GM06990 (cell line): ENCODE results near the gene TRIM14.

Experiments
- DNase-seq: peaks from one replicate; pipeline ENCODE4 v3.0.0-alpha.2; 2011; ENCODE audit not compliant: insufficient read length; ENCODE audit errors: extremely low read depth
- H3K27me3 ChIP-seq: replicated peaks from 2 replicates; pipeline ENCODE4 v1.6.0; 2011; ENCODE audit warnings: low read length; ENCODE audit not compliant: control insufficient read depth, insufficient read depth
- H3K36me3 ChIP-seq: 2 replicates; pipeline ENCODE4 v1.5.1; 2011; ENCODE audit warnings: low read length; ENCODE audit not compliant: control insufficient read depth, insufficient read depth
- H3K4me3 ChIP-seq: replicated peaks from 2 replicates; pipeline ENCODE4 v1.5.1; 2011; ENCODE audit warnings: low read depth, mild to moderate bottlenecking, control low read depth, low read length
- TF ChIP-seq, protein P1 (sequence below): IDR thresholded peaks from 2 replicates; pipeline ENCODE4 v1.5.1; 2011; ENCODE audit warnings: low read length, control low read depth, mild to moderate bottlenecking, inconsistent platforms; ENCODE audit not compliant: insufficient read depth, poor library complexity, severe bottlenecking

Gene TRIM14

DNA sequence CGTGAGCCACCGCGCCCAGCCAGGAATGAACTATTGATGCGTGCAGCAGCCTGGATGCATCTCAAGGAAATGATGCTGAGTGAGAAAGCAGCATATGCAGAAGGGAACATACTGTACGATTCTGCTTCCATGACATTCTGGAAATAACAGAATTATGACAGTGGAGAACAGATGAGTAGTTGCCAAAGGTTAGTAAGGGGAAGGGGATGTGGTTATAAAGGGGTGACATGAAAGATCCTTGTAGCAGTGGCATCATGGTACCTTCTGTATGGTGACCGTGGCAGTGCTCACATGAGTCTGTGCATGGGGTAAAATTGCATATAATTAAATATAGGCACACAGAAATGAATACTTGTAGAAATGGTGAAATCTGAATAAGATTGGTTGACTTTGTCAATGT is 49.5 kb downstream of the TRIM14 start:
- no peak for DNase-seq
- Histone ChIP-seq H3K27me3 (no peaks in the 10 kb centered on the region), H3K4me3 (no peak overlapping the region), H3K36me3 (peaks cover 7% of the 10 kb centered on the region)
- TF ChIP-seq, protein P1, sequence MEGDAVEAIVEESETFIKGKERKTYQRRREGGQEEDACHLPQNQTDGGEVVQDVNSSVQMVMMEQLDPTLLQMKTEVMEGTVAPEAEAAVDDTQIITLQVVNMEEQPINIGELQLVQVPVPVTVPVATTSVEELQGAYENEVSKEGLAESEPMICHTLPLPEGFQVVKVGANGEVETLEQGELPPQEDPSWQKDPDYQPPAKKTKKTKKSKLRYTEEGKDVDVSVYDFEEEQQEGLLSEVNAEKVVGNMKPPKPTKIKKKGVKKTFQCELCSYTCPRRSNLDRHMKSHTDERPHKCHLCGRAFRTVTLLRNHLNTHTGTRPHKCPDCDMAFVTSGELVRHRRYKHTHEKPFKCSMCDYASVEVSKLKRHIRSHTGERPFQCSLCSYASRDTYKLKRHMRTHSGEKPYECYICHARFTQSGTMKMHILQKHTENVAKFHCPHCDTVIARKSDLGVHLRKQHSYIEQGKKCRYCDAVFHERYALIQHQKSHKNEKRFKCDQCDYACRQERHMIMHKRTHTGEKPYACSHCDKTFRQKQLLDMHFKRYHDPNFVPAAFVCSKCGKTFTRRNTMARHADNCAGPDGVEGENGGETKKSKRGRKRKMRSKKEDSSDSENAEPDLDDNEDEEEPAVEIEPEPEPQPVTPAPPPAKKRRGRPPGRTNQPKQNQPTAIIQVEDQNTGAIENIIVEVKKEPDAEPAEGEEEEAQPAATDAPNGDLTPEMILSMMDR, result no peak

DNA sequence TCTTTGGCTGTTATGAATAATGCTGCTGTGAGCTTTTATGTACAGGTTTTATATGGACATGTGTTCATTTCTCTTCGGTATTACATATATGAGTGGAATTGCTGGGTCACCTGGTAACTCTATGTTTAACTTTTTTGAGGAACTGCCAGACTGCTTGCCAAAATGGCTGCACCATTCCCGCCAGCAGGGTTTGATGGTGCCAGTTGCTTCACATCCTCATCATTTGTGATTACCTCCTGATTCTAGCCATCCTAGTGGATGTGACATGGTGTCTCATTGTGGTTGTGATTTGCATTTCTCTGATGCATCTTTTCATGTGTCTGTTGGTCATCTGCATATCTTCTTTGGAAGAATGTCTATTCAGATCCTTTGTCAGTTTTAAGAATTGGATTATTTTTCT is 51.8 kb downstream of the TRIM14 start:
- TF ChIP-seq, protein P1, result no peak
- Histone ChIP-seq H3K36me3 (peaks cover 8% of the 10 kb centered on the region), H3K27me3 (no peaks in the 10 kb centered on the region), H3K4me3 (no peak overlapping the region)
- no peak for DNase-seq

DNA sequence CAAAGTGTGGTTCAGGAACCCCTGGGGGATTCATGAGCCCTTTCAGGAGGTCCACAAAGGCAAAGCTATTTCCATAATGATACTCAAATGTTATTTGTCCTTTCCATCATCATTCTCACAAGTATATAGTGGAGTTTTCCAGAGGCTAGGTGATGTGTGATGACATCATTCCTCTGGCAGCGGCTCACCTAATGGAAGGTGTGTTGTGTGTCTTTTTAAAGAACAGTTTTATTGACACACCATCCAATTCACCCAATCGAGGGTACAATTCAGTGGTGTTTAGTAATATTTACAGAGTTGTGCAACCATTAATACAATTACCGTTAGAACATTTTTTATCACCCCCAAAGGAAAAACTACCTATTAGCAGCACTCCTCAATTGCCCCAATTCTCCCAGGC is 52.8 kb downstream of the TRIM14 start:
- Histone ChIP-seq H3K36me3 (peaks cover 8% of the 10 kb centered on the region), H3K4me3 (no peak overlapping the region), H3K27me3 (no peaks in the 10 kb centered on the region)
- no peak for DNase-seq
- TF ChIP-seq, protein P1, result no peak

DNA sequence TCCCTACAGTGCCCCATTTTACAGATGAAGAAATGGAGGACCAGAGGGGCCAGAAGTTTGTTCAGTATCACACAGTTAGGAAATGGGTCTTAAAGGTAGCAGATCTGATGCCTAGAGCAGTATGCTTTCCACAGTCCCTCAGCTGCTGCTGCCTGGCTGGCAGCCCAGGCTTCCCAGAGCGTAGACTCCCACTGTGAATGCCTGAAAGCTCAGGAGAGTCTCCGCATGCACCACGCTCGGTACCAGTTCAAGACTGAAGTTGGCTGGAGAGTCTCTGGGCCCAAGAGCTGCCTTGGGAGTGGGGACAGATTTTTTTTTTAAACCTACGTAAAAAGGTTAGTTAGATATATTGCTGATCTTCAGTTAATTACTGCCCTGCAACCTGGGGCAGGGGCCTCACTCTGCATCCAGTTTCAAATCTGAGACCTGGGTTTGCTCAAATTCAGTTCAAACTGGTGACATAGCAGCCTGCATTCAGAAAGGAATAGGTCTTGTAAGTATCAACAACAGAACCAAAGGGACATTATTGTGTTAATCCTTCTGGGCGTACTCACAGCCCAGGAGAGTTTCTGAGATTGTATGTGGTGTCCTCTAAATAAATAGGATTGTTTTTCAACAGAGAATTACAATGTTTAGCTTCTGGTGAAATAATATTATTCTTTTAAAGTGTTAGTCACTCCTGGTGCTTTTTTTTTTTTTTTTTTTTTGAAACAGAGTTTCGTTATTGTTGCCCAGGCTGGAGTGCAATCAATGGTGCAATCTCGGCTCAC is 54.2 kb downstream of the TRIM14 start:
- no peak for DNase-seq
- Histone ChIP-seq H3K4me3 (no peak overlapping the region), H3K36me3 (peaks cover 12% of the 10 kb centered on the region), H3K27me3 (no peaks in the 10 kb centered on the region)
- TF ChIP-seq, protein P1, result no peak

DNA sequence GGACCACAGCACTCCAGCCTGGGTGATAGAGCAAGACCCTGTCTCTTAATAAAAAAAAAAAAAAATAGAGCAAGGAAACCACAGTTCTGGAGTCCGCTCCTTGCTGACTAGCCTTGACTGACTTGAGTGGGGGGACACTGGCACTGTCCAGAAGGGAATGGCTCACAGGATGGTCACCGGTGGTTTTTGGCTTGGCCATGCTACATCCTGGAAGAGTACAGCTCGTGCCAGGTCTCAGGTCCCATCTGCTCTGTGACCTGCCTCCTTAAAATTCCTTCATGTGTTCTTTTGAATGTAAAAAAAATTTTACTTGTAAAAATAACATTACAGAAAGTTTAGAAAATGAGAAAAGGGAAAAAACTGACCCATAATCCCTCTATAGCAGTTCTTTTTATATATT is 56.9 kb downstream of the TRIM14 start:
- TF ChIP-seq, protein P1, result no peak
- DNase-seq, result no peak
- Histone ChIP-seq H3K4me3 (no peak overlapping the region), H3K27me3 (no peaks in the 10 kb centered on the region), H3K36me3 (peaks cover 11% of the 10 kb centered on the region)
